ENCODE data around the gene RASA3.

GRCh38 chr13:114099191-114099590, 33.2 kb downstream of the RASA3 start:
- no peak for TF ChIP-seq CTCF (IDR thresholded peaks at IDR 0.05; ENCODE audit: borderline replicate concordance, extremely low read depth, low read length, poor library complexity, severe bottlenecking)
- TF ChIP-seq EZH2 (IDR thresholded peaks at IDR 0.05; ENCODE audit: borderline replicate concordance, low read depth, low read length, severe bottlenecking) = no peak

Measured in DND-41 (cell line).